ENCODE measurements around the gene ABCE1. TPM values are rescaled to one million over a fixed set of nuclear protein-coding genes. Genes with fewer than 3 reads are reported as not detected.
A peak's percentile ranks its signal among the peaks of the same experiment; 100 is the strongest.
"Not testable (repeated sequence)": the region's sequence is repeated elsewhere in the genome, so short reads cannot be mapped to it uniquely, and the experiment has no call there.

The ABCE1 gene
- total RNA-seq, 1 experiment from 2014 or later, result 173 TPM

- no peak for DNase-seq (ENCODE audit: low spot score)
Measured at GRCh38 chr4:145102619-145103018, 4.5 kb downstream of the ABCE1 start.

DNA sequence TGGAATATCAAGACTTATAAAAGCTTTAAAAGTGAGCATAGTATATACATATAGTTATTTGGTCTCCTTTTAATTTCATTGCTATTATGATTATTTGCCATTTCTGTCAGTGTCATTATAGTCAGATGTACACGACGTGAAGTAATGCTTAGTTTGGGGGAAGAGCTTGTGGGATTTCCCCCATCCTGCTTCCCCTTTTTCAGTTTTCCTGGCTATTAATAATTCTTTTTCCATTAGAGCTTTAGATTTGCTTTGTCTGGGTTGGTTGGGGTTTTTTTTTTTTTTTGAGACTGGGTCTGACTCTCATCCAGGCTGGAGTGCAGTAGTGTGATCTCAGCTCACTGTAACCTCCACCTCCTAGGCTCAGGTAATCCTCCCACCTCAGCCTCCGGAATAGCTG lies 5.4 kb downstream of the ABCE1 start:
- no peak for DNase-seq (ENCODE audit: low spot score)

- no peak for DNase-seq (ENCODE audit: low spot score)
Measured at GRCh38 chr4:145107126-145107525, 9.0 kb downstream of the ABCE1 start.

DNA sequence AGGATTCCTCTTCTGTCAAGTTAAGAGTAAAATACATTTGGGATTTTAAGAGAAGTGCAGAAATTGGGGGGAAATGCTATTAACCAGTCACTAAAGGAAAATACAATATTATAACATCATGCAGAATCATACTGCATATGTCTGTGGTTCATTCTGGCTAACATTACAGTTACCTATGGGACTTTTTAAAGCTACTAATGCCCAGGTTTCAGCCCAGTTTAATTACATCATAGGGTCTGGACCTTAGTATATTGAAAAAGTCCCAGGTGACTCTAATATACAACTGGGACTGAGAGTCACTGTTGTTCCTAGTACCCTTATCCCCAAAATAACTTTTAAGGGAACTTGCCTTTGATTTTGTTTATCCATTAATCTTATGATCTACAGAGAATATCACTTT lies 10.0 kb downstream of the ABCE1 start:
- DNase-seq (ENCODE audit: low spot score), result no peak

DNA sequence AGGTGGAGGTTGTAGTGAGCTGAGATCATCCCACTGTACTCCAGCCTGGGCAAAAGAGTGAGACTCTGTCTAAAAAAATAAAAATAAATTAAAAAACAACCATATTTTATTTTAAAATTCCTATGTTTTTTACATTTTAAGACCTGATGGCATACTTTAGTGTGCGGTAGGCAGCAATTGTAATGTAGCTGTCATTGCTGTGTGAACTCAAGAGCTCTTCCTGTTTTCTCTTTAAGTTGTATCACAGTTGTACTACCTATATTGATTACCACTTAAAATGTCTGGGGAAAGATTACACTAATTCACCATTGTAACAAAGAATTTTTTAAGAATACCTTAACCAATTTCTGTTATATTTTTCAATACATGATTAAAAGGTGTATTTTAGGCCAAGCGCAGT lies 27.3 kb downstream of the ABCE1 start:
- DNase-seq (ENCODE audit: low spot score), result no peak

DNA sequence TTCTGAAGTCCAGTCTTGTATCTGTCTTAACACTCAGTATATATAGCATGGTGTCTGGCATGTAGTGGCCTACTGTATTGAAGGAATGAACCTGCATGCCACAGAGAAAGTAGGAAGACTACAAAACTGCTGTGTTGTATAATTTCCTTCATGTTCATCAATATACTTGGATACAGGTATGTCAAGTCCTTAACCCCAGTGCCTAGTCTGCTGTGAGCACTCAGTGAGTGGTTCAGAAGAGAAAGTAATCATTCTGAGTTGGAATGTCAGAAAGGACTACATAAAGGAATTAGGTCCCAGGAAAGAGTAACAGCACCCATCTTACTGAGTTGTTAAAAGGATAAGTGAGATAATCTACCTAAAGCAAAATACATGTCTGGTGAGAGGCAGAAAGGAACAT lies 32.0 kb downstream of the ABCE1 start:
- DNase-seq (ENCODE audit: low spot score), result no peak

GRCh38 chr4:145130788-145131399 lies 32.8 kb downstream of the ABCE1 start:
- peak; percentile 55 for DNase-seq (ENCODE audit: low spot score)

GRCh38 chr4:145131848-145132247 lies 33.7 kb downstream of the ABCE1 start:
- DNase-seq (ENCODE audit: low spot score), result no peak

GRCh38 chr4:145132511-145133098 lies 34.5 kb downstream of the ABCE1 start:
- no peak for DNase-seq (ENCODE audit: low spot score)

GRCh38 chr4:145136219-145136618 lies 38.1 kb downstream of the ABCE1 start:
- DNase-seq (ENCODE audit: low spot score), result not testable (repeated sequence)

DNA sequence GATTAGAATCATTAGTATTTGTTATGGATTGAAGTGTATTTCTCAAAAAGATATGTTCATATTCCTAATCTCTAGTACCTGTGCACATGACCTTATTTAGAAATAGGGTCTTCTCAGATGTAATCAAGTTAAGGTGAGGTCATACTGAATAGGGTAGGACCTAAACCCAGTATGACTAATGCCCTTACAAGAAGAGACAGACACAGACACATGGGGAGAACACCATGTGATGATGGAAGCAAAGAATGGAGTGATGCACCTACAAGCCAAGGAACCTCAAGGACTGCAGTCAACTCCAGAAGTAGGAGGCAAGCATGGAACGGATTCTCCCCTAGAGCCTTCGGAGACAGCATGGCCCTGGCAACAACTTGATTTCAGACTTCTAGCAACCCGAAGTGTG lies 50.9 kb downstream of the ABCE1 start:
- DNase-seq (ENCODE audit: low spot score), result no peak

DNA sequence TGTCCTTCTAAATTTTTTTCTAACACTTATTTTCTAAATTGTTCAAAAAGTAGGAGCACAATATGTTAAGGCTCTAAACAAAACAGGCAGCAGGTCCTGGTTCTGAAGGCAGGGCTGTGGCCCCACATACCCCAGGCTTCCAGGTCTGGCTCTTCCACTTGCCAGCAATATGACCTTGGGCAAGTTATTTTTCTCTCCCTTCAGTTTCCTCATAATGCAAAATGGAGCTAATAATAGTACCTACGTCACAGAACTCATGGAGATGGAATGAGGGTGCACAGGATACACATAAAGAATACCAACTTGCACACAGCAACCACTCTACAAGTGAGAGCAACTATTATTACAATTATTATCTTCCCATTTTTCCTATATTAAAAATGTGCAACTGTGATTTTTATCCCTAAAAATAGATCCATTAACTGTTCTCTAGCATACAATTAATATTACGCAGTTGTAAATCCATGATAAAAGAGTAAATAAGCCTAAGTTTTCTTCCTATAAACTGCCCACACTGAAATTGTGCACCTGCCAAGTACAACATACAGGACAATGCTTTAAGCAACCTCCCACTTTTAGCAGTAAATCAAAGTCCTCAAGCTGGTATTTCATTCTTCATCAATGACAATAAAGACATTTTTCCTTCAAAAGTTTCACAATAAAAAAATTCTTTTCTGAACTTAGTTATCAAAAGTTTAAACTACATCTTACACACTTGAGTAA lies 55.2 kb downstream of the ABCE1 start:
- no peak for DNase-seq (ENCODE audit: low spot score)

DNA sequence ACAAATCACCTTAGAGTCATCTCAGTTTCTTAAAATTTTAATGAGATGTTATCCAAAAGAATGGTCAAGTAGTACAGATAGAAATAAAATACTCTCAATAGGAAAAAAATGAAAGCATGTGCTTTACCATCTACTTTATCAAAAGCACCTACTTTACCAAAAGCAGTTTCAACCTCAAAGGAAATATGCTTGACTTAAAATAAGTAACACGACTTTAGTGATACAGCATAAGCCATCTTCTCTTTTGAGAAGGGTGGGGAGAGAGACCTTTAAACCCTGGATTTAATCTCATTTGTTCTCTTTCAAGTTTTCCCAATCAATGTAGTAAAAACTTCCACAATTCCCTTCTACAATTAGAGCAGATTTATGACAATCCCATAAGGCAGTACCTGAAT lies 55.8 kb downstream of the ABCE1 start:
- DNase-seq (ENCODE audit: low spot score), result no peak

DNA sequence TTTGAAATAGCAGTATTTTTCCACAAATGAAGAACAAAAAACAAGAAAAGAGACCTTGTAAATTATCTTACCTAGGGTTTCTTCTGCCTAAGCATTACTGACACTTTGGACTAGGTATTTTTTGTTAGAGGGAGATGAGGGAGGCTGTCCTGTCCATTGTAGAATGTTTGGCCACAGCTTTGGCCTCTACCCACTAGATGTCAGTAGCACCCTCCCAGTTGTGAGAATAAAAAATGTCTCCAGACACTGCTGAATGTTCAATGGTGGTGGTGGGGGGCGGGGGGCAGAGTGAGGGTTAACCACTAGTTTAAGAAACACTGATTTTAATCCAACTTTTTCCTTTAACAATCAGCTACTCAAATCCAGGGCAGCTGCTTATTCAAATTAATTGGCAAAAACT lies 56.5 kb downstream of the ABCE1 start:
- peak; percentile 19 for DNase-seq (ENCODE audit: low spot score)

DNA sequence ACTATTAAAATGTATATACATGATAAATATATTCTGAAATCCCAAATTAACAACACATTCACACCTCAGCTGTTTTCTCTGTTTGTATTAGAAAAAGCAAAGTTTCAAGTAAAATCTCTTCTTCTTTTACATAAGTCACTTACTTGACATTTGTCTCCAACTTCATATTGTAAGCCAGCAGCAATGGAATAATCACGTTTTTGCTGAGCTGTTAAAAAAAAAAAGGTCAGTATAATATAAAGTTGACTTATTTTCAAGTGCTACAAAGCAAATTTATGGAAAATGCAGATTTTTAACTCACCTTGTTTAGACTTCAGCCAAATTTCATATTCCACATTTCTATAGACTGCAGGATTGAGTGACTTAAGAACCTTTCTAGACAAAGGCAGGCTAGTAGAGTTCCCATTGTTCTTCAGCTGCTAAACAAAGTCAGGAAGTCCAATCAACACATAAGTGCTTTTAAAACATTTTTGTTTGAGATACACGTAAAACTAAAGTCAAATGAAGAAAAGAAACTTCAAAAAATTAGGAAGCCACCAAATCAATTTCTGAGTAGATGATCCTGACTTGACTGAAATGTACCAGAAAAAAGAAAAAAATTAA lies 57.3 kb downstream of the ABCE1 start:
- DNase-seq (ENCODE audit: low spot score), result no peak

GRCh38 chr4:145156986-145157385 lies 58.9 kb downstream of the ABCE1 start:
- DNase-seq (ENCODE audit: low spot score), result no peak

- no peak for DNase-seq (ENCODE audit: low spot score)
Measured at GRCh38 chr4:145161549-145161948, 63.4 kb downstream of the ABCE1 start.

- no peak for DNase-seq (ENCODE audit: low spot score)
Measured at GRCh38 chr4:145167887-145168286, 69.8 kb downstream of the ABCE1 start.

DNA sequence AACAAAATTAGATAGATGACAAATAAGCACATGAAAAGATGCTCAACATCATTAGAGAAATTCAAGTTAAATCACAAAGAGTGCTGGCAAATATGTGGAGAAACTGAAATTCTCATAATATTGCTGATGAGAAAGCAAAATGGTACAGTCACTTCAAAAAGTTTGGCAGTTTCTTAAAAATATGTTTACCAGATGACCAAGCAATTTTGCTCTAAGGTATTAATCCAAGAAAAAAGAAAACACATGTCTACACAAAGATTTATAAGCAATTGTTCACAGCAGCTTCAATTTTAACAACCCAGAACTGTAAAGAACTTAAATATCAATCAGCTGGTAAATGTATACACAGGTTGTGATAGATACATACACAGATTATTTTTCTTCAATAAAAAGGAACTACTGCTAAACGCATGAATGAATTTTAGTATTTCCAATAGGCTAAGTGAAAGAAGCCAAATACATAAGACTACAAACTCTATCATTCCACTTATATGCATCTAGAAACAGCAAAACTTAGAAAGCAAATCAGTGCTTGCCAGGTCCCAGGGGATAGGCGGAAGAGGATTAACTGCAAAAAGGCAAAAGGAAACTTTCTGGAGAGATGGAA lies 70.6 kb downstream of the ABCE1 start:
- DNase-seq (ENCODE audit: low spot score), result no peak

DNA sequence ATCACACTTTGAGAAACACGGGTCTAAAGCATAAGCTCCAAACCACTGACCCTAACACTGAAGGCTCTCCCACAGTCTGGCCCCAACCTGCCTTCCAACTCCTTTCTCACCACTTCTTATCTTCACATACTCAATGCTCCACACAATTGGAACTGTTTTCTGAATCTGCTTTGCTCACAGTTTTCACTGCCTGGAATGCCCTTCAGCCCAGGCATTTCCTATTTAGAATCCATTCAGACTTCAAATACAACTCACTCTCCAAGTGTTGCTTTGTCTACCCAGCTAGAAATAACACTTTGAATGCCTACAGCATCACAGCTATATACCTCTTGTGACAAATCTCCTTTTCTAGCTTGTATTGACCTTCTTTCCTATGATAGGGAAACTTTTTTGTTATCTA lies 72.1 kb downstream of the ABCE1 start:
- DNase-seq (ENCODE audit: low spot score), result no peak

- no peak for DNase-seq (ENCODE audit: low spot score)
Measured at GRCh38 chr4:145171911-145172310, 73.8 kb downstream of the ABCE1 start.

DNA sequence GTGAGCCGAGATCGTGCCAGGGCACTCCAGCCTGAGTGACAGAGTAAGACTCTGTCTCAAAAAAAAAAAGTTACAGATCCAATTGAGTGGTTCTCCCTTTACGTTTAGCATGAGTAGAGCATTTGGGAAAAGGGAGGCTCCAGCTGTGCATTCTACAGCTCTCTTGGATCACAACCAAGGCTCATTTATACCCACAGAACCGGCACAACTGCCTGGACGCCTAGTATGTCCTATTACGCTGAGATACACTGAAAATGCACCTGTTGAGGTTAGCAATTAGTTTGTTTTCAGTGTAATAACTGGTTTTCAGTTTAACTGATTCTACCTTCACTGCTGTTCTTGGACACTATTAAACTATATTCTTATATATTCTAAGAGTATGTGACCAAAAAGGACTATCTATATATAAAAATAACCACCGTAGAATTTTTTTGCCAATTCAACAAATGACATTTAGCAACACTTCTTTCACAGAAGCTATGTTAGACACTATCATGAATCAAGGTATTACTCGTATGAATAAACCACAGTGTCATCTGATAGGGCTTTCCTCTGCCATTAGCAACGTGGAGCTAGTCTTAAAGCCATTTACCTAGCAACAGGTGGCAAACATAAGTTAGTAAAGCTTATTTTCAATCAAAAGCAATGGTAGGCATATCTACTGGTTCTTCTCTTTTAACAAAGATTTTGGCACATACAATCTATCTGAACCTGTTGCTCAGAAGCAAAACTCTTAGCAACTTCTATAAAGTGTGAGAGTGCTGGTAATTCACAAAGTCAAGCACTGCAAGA lies 78.7 kb downstream of the ABCE1 start:
- DNase-seq (ENCODE audit: low spot score), result no peak

Measured in A172 (cell line).